Measurements from ENCODE around the gene MORN5.
"Not testable (repeated sequence)": the region's sequence is repeated elsewhere in the genome, so short reads cannot be mapped to it uniquely, and the experiment has no call there.

MORN5 gene

GRCh38 chr9:122159026-122159924, at the start of gene MORN5, which contains the start of gene NDUFA8:
TSS of gene MORN5 (plus strand) at chr9:122159908. CDS start at chr9:122159973, 65 bp downstream.
TSS of gene NDUFA8 (minus strand) at chr9:122159779. CDS start at chr9:122159677, 102 bp downstream.
- DNase-seq: peak; percentile 97

DNA sequence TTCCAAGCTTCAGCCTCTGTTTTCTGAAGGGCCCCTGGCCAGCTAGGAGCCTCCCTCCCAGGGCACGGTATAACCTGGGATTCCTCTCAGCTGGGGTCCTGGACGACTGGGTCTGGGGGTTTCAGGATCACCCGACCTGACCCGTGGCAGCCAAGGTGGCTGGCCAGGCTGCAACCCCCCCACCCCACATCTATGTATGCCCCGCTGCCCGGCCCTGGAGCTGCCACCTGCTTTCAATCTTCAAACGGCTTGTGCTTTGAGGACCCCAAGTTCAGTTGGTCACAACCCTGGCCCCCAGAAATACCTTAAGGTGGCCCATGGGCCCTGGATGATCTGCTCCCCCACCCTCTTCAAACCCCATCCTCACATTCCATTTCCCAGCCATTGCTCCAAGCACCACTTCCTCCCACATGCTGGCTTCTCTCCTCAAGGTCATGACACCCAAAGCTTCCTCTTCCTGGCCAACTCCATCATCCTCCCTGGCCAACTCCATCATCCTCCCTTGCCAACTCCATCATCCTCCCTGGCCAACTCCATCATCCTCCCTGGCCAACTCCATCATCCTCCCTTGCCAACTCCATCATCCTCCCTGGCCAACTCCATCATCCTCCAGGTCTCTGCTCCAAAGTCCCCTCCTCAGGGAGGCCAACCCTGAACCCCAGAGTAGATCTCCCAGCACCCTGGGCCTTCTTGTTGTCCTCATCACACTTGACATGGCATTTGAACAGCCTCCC, 49.4 kb upstream of the MORN5 start:
- no peak for DNase-seq

- no peak for DNase-seq
Measured at GRCh38 chr9:122111413-122112085, 48.2 kb upstream of the MORN5 start.

DNA sequence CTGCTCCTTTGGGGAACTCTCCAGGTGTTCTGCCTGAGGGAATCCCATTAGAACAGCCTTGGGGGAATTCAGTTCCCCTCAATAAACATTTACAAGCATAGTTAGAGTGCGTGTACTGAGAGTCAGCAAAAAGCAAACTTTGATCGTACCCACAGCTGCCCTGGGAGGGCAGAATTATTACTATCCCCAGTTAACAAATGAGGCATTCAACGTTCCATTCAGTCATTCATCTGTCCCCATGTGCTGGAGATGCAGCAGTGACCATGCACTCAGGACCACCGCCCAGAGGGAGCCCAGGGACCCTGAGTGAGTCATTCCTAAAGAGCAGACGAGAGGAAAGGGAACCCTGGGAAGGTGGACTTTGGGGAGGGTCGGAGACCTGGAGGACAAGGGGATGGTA, 47.5 kb upstream of the MORN5 start:
- DNase-seq: no peak

DNA sequence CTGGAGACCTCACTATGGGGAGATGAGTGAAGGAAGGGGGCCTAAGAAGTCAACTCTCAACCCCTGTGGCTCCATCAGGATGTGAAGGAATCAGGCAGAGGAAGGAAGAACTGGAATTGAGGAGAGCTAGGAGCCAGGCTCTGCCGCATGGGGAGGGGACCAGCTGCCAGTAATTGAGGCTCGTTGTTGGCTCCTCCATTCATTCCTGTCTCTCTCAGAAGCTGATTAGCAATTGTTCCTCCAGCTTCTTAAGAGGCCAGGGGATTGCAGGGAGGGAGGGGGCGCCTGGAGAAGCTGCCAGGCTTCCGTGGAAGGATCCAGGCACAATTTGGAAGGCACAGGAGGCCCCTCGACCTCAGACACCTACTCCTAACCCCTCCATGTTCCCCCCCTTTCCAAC, 46.1 kb upstream of the MORN5 start:
- DNase-seq: no peak

DNA sequence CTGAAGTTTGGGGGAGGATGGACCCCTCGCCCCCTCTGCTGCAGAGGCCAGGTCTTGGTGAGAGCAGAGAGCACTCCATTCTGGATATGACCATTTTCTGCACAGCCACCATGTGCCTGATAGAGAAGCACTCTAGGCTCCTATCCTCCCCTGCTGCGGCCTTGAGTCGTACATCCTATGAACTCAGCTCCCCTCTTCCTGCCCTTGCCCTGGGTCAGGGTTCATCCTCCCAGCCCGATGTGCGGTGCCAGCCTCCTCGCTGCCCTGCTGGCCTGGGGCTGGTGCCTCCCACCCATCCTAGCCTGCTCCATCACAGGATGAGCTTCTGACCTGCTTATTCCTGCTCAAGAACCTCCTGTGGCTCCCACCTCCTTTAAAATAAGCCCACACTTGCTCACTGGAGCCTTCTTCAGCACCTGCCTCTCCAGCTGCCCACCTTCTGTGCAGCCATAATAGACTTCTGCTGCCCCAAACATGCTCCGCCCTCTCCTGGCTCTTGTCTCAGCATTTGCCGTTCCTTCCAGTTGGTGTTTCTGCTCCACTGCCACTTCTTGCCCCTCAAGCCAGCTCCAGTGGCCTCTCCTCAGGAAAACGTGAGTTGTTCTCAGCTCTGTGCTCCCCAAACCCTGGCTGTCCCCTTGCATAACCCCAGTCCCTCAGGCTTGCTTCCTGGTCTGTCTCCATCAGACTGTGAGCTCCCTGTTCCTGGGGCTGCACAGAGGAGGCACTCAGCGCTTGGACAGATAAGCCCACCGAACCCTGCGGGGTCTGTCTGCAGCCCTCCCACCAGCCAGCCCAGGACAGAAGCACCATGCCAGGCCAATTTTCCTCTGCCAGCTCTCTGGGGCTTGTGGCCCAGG, 44.3 kb upstream of the MORN5 start:
- no peak for DNase-seq

- DNase-seq: no peak
Measured at GRCh38 chr9:122116040-122116439, 43.7 kb upstream of the MORN5 start.

- DNase-seq: no peak
Measured at GRCh38 chr9:122116448-122117173, 43.1 kb upstream of the MORN5 start.

GRCh38 chr9:122117241-122117640, 42.5 kb upstream of the MORN5 start:
- not testable (repeated sequence) for DNase-seq

DNA sequence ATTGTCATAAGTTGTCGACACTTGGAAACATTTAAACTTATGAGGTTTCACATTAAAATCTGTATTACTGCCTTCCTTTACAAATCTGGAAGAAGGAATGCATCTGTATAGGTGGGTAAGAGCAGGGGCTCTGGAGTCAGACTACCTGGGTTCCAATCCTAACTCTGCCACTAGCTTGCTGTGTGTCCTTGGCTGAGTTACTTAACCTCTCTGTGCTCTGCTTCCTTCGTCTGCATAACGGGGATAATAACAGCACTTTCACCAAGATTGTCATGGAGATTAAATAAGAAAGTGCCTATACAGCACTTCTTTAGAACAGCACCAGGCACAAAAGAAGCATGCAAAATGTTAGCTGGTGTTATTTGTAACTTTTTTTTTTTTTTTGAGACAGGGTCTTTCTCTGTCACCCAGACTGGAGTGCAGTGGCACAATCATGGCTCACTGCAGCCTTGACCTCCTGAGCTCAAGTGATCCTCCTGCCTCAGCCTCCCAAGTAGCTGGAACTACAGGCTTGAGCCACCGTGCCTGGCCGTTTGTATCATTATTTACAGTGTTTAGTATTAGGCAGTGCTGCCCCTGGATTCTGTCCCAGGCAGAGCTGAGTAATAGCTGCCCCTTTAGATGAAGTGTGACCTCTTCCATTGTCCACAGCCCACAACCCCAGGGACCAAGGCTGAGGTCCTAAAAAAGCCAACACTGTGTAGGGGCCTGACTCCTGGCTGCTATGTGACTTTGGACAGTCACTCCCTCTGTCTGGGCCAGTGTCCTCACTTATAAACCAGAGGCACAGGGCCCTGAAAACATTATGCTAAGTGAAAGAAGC, 41.2 kb upstream of the MORN5 start:
- no peak for DNase-seq

DNA sequence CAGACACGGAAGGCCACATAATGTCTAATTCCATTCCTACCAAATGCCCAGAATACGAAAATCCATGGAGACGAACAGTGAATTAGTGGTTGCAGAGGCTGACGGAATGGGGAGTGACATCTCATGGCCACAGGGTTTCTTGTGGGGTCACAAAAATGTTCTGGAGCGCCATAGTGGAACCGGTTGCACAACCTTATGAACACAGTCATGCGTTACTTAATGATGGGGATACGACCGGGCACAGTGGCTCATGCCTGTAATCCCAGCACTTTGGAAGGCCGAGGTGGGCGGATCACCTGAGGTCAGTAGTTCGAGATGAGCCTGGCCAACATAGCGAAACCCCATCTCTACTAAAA, 40.6 kb upstream of the MORN5 start:
- no peak for DNase-seq

GRCh38 chr9:122119721-122120120, 40.0 kb upstream of the MORN5 start:
- no peak for DNase-seq

DNA sequence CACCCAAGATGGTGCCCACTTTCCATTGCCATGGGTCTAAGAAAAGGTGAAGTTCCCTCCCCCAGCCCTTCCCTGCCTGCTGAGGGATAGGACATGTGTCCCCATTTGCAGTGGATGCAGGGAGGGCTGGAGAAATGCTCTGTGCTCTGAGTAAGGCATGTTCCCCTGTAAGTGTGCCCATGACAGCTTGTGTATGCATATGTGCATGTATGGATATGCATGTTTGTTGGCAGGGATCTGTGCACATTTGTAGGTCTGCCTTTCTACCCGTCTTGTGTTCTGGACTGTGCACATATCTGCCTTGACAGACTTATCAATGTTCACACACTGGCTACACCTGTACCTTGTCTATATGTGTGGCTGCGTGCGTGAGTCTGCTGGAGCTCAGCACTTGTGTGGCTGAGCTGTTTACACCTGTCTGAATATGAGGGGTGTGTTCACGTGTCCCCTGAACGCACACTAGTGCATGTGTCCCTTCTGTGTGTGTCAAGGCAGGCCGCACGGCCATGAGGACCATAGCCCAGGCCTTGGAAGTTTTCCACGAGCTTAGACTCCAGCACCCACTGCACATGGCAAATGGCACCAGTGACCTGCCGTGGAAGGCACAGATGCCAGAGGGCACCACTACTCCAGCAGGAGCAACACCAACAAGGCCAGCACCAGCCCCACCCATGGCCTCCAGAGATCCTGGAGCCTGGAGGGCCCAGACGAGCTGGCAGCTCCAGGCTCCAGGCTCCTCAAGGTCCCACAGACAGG, 39.2 kb upstream of the MORN5 start:
- DNase-seq: no peak

DNA sequence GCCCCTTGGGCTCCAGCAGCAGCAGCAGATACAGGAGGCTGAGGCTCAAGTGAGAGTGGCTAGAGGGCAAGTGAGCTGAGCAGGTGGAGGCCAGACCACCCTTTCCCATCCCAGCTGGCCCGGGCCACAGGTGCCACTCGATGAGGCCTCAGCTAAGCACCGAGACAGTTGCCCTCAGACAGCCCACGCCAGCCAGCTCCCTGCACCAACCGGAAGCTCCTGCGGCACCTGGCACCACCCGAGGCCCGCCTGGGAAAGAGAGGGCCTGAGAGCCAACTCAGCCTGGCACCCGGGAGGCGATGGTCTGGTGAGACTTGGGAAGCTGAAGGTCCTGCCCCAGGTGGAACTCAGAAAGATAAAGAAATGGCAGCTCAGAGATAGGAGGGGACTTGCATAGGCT, 38.3 kb upstream of the MORN5 start:
- DNase-seq: no peak

GRCh38 chr9:122121931-122122330, 37.8 kb upstream of the MORN5 start:
- DNase-seq: no peak

- DNase-seq: no peak
Measured at GRCh38 chr9:122122468-122122867, 37.2 kb upstream of the MORN5 start.

- DNase-seq: peak; percentile 51
Measured at GRCh38 chr9:122122903-122123632, 36.6 kb upstream of the MORN5 start.

- DNase-seq: no peak
Measured at GRCh38 chr9:122124048-122124447, 35.7 kb upstream of the MORN5 start.

DNA sequence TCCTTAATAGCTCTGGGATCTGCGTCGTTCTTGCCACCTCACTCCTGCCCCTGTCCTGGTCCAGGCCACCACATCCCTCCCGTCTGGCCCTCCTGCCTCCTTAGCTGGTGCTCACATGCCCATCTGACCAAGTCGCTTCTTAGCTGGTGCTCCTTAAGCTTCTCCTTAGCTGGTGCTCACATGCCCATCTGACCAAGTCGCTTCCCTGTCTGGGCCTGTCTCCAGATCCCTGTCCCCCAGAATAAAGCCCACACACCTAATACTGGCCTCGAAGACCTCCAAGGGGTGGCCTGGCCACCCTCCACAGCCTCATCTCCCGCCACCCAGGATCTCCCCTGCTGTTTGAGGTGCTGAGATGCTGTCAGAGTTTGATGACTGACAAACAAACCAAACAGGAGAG, 35.2 kb upstream of the MORN5 start:
- DNase-seq: no peak

GRCh38 chr9:122125158-122125508, 34.6 kb upstream of the MORN5 start:
- DNase-seq: peak; percentile 75
